ENCODE results near the gene RPE.

Gene RPE

GRCh38 chr2:210003359-210003758 lies 921 bp downstream of the RPE start:
- DNase-seq: no peak

- no peak for DNase-seq
These were observed 2.4 kb downstream of the RPE start for GRCh38 chr2:210004881-210005280.

GRCh38 chr2:210007895-210008294 lies 5.5 kb downstream of the RPE start:
- no peak for DNase-seq

- no peak for DNase-seq
These were observed 6.7 kb downstream of the RPE start for GRCh38 chr2:210009126-210009525.

- no peak for DNase-seq
These were observed 7.5 kb downstream of the RPE start for GRCh38 chr2:210009896-210010295.

GRCh38 chr2:210020138-210020537 lies 17.7 kb downstream of the RPE start:
- no peak for DNase-seq

GRCh38 chr2:210022824-210023223 lies 20.4 kb downstream of the RPE start:
- DNase-seq: no peak

GRCh38 chr2:210027608-210028007 lies 25.2 kb downstream of the RPE start:
- no peak for DNase-seq

- DNase-seq: peak in 1 of 3 experiments; percentile 23
These were observed 25.7 kb downstream of the RPE start for GRCh38 chr2:210028178-210028577.

GRCh38 chr2:210034087-210034683 lies 31.7 kb downstream of the RPE start:
- DNase-seq: no peak

GRCh38 chr2:210035679-210036078 lies 33.2 kb downstream of the RPE start:
- no peak for DNase-seq

GRCh38 chr2:210038078-210038477 lies 35.6 kb downstream of the RPE start:
- DNase-seq: no peak

- DNase-seq: no peak
These were observed 44.5 kb downstream of the RPE start for GRCh38 chr2:210046851-210047500.

- no peak for DNase-seq
These were observed 47.4 kb downstream of the RPE start for GRCh38 chr2:210049831-210050230.

- DNase-seq: no peak
These were observed 48.4 kb downstream of the RPE start for GRCh38 chr2:210050885-210051284.

- DNase-seq: no peak
These were observed 52.3 kb downstream of the RPE start for GRCh38 chr2:210054696-210055095.

GRCh38 chr2:210055825-210056224 lies 53.4 kb downstream of the RPE start:
- DNase-seq: no peak

- no peak for DNase-seq
These were observed 60.9 kb downstream of the RPE start for GRCh38 chr2:210063306-210063705.

Measured in NCI-H1417 (cell line).